SU-DHL-6 (cell line): ENCODE measurements around the gene PARP1.

Source experiments
- EZH2phosphoT487 ChIP-seq: fragments of 200-600 bp; sonication (generic), shearing (Covaris generic); conservative IDR thresholded peaks from 2 replicates; pipeline ENCODE4 v1.6.1; 2018; ENCODE audit warnings: mild to moderate bottlenecking, antibody characterized with exemption, low read length, moderate library complexity, mixed read lengths
- TF ChIP-seq, protein P1 (sequence below): fragments of 200-600 bp; sonication (generic); IDR thresholded peaks from one replicate; pipeline ENCODE4 v1.5.1; 2017; ENCODE audit warnings: antibody characterized with exemption, mild to moderate bottlenecking, low read length, moderate library complexity; ENCODE audit not compliant: insufficient read depth, poor library complexity, severe bottlenecking

DNA sequence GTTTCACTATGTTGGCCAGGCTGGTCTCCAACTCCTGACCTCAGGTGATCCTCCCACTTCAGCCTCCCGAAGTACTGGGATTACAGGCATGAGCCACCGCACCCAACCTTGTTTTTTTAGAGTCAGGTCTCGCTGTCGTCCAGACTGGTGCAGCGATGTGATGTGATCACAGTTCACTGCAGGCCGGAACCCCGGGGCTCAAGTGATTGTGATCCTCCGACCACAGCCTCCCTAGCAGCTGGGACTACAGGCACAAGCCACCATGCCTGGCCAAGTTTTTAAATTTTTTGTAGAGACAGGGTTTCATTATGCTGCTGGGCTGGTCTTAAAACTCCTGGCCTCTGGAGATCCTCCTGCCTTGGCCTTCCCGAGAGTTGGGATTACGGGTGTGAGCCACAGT lies 52.9 kb downstream of the PARP1 start:
- TF ChIP-seq, protein P1, sequence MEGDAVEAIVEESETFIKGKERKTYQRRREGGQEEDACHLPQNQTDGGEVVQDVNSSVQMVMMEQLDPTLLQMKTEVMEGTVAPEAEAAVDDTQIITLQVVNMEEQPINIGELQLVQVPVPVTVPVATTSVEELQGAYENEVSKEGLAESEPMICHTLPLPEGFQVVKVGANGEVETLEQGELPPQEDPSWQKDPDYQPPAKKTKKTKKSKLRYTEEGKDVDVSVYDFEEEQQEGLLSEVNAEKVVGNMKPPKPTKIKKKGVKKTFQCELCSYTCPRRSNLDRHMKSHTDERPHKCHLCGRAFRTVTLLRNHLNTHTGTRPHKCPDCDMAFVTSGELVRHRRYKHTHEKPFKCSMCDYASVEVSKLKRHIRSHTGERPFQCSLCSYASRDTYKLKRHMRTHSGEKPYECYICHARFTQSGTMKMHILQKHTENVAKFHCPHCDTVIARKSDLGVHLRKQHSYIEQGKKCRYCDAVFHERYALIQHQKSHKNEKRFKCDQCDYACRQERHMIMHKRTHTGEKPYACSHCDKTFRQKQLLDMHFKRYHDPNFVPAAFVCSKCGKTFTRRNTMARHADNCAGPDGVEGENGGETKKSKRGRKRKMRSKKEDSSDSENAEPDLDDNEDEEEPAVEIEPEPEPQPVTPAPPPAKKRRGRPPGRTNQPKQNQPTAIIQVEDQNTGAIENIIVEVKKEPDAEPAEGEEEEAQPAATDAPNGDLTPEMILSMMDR: no peak
- no peak for TF ChIP-seq EZH2phosphoT487
